NOMO-1 treated with DMSO at 0.1 percent for 48 hours (cell line): Measurements from ENCODE around the gene KLF17.
"Not testable (repeated sequence)": the region's sequence is repeated elsewhere in the genome, so short reads cannot be mapped to it uniquely, and the experiment has no call there.

Experiments
- DNase-seq: peaks from one replicate; lab custom pipeline; 2025; ENCODE audit not compliant: unreplicated experiment; lab: John Stamatoyannopoulos, UW

KLF17 gene

GRCh38 chr1:44108241-44108640 lies 10.4 kb upstream of the KLF17 start:
- no peak for DNase-seq

- DNase-seq = no peak
These were observed 9.7 kb upstream of the KLF17 start for GRCh38 chr1:44108971-44109370.

- DNase-seq = no peak
These were observed 7.7 kb upstream of the KLF17 start for GRCh38 chr1:44110916-44111315.

- no peak for DNase-seq
These were observed 6.8 kb upstream of the KLF17 start for GRCh38 chr1:44111861-44112260.

- DNase-seq = no peak
These were observed 6.1 kb upstream of the KLF17 start for GRCh38 chr1:44112486-44112885.

GRCh38 chr1:44113095-44113609 lies 5.5 kb upstream of the KLF17 start:
- DNase-seq = no peak

- DNase-seq = no peak
These were observed 4.5 kb upstream of the KLF17 start for GRCh38 chr1:44114098-44114497.

- DNase-seq = not testable (repeated sequence)
These were observed 1.3 kb upstream of the KLF17 start for GRCh38 chr1:44117272-44117671.

GRCh38 chr1:44119525-44119924 lies 904 bp downstream of the KLF17 start:
- no peak for DNase-seq

GRCh38 chr1:44120398-44120949 lies 1.9 kb downstream of the KLF17 start:
- no peak for DNase-seq

GRCh38 chr1:44129616-44130500 lies 11.2 kb downstream of the KLF17 start:
- DNase-seq = no peak

GRCh38 chr1:44131411-44131810 lies 12.8 kb downstream of the KLF17 start:
- no peak for DNase-seq

GRCh38 chr1:44134071-44134920 lies 15.7 kb downstream of the KLF17 start:
- DNase-seq = no peak

- no peak for DNase-seq
These were observed 17.3 kb downstream of the KLF17 start for GRCh38 chr1:44135886-44136285.

GRCh38 chr1:44138239-44138638 lies 19.6 kb downstream of the KLF17 start:
- DNase-seq = no peak

- not testable (repeated sequence) for DNase-seq
These were observed 20.9 kb downstream of the KLF17 start for GRCh38 chr1:44139565-44139964.

GRCh38 chr1:44141531-44141930 lies 22.9 kb downstream of the KLF17 start, which contains the start of gene KLF18:
TSS of gene KLF18 (minus strand) at chr1:44141631. CDS start at chr1:44141631, 0 bp downstream.
- DNase-seq = no peak

- no peak for DNase-seq
These were observed 26.5 kb downstream of the KLF17 start for GRCh38 chr1:44144962-44145756.

- no peak for DNase-seq
These were observed 28.1 kb downstream of the KLF17 start for GRCh38 chr1:44146536-44147361.

GRCh38 chr1:44147582-44147981 lies 29.0 kb downstream of the KLF17 start:
- no peak for DNase-seq
